ELR (cell line): ENCODE results near the gene NSD2.
"Not testable (repeated sequence)": the region's sequence is repeated elsewhere in the genome, so short reads cannot be mapped to it uniquely, and the experiment has no call there.

Experiments used
- DNase-seq: peaks from one replicate; pipeline ENCODE4 v3.0.0-alpha.2; 2015; ENCODE audit warnings: low read depth

NSD2 gene

GRCh38 chr4:1842339-1842895, 28.8 kb upstream of the NSD2 start:
- no peak for DNase-seq

- DNase-seq = peak; percentile 94
These were observed 28.2 kb upstream of the NSD2 start for GRCh38 chr4:1842993-1843448.

DNA sequence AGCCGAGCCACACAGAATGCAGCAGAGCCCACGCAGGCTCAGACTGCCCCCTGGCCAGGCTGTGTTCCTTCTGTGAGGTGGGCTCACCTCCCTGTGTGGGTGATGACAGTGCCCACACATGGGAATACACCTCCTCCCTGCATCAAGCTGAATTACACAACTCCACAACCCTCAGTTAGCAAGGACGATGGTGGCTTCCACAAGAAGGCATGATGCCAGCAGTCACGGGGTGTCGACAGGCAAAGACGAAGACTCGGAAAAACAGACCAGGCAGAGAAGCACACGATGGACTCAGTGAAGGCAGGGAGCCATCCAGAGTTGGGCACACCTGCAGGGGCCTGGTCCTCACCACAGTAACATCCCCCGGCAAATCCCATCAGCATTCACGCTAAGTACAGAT, 27.3 kb upstream of the NSD2 start:
- DNase-seq = no peak

DNA sequence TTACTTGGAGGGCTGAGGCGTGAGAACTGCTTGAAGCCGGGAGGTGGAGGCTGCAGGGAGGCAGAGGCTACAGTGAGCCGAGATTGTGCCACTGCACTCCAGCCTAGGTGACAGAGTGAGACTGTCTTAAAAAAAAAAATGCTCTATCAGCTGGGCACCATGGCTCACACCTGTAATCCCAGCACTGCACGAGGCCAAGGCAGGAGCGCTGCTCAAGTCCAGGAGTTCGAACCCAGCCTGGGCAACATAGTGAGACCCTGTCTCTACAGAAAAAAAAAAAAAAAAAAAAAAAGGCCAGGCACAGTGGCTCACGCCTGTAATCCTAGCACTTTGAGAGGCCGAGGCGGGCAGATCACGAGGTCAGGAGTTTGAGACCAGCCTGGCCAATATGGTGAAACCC, 26.6 kb upstream of the NSD2 start:
- not testable (repeated sequence) for DNase-seq

- no peak for DNase-seq
These were observed 24.6 kb upstream of the NSD2 start for GRCh38 chr4:1846580-1846979.

DNA sequence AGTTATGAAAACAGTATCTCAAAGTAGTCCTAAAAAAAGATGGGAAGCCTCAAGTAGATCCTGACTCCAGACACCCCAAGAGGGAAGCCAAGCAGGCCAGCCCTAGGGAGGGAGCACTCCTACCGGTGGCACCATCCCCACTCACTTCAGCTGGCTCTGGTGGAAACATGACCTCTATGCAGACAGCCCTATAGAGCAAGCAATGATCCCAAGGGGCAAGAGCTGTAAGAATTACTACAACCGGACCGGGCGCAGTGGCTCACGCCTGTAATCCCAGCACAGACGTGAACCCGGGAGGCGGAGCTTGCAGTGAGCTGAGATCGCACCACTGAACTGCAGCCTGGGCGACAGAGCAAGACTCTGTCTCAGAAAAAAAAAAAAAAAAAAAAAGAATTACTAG, 20.9 kb upstream of the NSD2 start:
- DNase-seq = no peak

DNA sequence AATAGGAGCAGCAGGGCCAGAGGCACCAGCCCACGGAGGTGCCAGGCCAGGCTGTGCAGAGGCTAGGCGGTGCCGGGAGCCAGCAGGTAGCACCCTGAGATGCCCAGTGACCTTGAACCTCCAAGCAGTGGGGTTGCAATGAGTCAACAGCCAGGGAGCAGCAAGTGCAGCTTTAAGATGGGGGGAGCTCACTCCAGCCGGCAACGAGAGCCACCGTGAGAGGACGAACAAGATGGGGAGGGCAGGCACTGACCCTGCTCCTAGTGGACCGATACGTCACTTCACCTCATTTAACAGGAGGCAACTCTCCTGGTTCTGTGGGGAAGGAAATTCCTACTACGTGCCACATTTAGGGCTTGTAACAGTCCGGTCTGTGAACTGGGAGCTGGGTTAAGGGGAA, 20.0 kb upstream of the NSD2 start:
- DNase-seq = no peak

DNA sequence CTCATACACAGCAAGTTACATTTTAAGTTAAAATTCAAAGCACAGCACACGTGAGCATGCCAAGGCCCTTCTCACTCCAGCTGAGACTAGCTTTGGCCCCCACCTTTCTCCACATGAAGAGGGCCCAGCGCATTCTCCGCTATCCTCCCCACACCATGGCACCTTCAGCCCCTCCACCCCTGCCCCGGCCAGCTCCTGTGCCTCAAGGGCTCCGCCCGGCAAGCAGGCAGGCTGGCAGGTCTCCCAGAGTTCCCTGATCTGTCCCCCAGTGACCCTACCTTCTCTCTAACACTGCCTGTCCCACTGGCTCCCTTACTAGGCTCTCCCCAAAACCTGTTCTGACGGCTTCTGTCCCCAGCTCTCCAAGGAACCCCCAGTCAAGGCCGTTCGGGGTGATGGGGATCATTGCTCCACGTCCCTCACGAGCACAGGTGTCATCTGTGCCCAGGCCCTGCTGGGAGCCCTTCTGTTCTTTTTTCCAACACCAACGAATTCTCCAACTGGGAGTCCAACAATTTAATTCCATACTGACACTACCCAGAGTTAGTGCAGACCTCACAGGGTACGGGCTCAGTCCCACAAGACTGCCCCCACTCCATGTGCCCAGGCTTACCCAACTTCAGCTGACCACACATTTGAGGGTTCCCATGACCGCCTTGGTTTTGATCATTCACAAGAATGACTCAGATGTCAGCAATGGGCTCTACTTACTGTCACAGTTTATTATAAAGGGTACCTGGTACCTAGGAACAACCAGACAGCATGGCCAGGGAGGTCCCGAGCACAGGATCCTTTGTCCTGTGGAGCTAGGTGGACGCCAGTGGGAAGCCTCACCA, 19.4 kb upstream of the NSD2 start:
- DNase-seq = peak; percentile 46

DNA sequence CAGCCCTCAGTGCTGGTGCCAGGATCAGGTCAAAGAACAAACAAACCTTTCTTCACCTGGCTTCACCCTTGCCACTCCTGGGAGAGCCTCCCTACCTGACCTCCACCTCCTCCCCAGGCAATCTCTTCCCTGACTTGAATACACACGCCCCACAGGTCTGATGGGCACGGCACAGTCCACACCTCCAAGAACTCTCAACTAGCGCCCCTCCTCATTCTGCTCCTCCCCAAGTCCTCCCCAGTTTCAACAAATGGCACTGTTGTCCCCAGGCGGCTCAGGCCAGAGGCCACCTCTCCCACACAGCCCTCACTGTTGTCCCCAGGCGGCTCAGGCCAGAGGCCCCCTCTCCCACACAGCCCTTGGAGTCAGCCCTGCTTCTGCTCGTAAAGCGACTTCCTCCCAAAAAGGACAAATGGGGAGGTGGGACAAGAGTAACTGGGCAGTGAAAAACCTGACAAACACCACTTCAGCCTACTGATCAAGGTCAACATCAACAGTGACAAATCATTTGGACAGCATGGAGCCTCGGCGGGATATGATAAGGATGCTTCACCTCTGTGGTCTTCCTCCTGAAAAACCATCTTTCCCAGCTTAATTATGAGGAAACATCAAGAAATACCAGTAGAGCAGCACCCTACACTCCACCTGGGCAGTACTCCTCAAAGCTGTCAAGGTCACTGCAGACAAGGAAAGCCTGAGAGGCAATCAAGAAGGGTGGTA, 18.1 kb upstream of the NSD2 start:
- no peak for DNase-seq

DNA sequence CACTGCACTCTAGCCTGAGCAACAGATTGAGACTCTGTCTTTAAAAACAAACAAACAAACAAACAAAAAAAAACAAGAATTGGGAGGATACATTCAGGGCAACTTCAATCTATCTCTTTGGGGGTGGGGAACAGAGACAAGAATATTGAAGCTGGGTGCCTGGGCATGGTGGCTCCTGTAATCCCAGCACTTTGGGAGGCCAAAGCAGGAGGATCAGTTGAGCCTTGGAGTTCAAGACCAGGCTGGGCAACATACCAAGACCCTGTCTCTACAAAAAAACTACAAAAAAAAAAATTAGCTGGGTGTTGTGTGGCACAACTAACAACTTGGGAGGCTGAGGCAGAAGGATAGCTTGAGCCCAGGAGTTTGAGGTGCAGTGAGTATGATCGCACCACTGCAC, 16.4 kb upstream of the NSD2 start:
- DNase-seq = no peak

DNA sequence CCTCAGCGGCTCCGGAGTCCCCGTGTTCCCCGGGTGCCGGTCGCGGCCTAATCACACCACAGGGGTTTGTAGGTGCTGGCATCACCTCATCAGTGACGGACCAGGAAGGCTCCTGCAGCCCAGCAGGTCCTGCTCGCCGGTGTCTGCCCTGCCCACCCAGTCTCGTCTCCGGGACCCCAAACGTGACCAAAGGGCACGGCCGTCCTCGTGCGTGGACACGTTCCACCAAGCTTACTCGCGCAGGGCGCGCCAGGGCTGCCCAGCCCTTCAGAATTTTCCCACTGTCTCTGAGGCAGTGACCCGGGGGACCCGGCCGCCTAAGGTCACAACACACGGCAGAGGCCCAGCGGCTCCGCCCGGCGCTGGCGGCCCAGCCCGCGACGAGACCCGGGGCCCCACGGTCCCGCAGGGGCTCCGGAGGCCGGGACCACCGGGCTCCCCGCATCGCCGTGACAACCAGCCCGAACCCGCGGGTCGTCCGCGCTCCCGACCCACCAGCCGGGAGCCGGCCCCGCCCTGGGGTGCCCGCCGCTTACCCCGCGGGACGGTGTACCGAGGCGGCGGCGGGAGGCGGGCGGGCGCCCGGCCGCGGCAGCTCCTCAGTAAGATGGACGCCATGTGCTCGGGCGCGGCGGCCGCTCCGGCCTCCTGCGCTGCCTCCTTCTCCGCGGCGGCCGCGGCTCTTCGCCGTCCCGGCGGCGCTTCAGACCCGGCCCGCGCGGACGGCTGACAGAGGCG, 15.7 kb upstream of the NSD2 start:
- peak; percentile 34 for DNase-seq

- DNase-seq = peak; percentile 91
These were observed 14.9 kb upstream of the NSD2 start, which contains the start of gene LETM1 for GRCh38 chr4:1856071-1856942. Gene LETM1 (minus strand): TSS chr4:1856156. CDS start chr4:1855950, 206 bp downstream.

DNA sequence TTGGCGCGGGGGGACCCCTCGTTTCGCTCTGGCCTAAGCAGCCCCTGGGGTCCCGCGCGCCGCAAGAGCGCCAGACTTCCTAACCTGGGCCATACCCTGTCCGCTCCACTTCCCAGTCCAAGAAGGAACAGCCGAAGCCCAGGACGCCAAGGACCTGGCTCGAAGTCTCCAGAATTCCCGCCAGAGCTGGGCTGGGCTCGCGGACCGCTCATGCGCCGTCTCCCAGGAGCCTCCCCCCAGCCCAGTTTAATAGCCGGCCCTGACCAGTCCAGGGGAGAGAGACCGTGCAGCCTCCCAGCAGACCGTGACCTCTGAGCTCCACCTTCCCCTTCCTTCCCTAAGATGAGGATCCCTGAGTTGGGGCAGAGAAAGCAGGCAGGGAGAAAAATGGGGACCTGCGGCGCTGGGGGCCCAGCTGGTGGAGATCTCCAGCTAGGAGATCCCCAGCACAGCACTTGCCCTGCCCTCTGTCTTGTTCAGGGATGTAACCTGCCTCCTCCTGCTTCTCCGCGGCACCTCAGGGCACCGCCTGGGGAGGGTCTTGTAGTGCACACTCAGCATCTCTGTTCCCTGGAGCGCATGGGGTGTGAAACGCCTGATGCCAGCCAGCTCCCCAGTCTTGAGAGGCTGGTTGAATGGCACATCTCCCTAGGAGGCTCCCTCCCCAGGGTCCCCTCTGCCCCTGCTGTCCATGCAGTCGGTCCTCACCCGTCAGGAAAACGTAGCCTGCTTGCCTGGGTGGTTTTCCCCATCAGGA, 14.1 kb upstream of the NSD2 start:
- peak; percentile 41 for DNase-seq

DNA sequence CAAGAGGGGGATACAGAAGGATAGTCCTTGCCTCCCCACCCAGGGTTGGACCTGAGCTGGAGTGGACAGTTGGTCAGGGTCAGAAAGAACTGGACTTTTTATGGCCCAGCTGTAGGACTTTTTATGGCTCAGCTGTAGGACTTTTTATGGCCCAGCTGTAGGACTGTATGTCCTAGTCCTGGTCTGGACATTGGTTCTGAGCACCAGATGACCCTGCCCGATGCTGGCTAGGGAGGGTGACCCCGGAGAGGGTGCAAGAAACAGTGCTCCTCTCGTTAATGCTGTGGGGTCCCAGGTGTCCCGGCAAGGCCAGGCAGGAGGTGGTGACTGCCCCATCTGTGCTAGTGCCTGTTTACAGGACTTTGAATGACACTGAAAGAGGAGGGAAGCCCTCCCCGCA, 13.3 kb upstream of the NSD2 start:
- no peak for DNase-seq

DNA sequence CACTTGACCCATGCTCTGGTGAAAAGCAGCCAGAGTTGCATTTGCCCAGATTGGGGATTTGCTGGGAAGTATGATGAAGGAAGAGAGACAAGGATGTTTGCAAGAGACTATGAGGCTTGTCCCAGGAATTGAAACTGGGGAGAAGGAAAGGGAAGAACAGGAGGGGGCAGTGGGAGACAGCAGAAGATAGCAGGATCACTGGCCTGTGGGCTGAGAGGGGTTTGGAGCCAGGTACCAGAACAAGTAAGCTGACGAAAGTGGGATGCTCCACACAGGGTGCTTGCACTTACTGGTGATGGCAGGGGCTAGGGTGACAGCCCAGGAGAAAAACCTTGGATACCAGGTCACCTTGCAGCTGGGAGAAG, 11.8 kb upstream of the NSD2 start:
- DNase-seq = no peak

DNA sequence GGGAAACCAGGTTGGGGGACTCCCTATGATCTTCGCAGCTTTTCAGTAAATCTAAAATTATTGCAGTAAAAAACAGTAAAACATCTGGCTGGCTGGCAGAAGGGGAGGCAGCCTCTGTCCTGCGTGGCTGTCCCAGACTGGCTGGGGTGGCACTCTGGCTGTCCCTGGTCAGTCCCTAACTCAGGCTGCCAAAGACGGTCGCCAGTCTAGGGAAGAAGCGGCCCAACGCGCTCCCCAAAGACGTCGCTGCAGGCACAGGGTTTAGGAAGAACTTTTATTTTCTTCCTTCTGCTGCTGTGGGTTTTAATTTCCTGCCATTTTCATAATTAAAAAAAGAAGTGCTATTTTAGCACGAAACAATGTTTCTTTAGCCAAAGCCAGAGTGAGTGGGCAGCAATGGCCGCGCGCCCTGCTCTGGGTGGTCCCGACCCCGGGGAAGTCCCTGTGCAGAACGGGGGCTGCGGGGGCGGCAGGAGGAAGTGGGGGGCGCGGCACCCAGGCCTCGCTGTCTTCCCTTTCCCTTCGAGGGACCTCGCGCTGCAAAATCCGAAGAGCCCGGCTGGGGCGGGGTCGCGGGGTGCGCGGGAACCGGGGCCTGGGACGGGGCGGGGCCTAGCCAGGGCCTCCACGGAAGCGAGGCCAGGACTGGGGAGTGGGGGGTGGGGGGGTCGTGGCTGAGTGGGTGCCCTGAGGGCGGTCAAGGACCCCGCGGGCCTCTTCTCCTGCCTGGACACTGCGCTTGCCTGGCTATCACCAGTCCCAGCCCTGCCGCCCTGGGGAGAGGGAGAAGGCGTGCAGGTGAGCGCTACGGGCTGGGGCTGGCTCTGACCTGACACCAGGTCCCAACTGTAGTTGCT, 8.9 kb upstream of the NSD2 start:
- no peak for DNase-seq

DNA sequence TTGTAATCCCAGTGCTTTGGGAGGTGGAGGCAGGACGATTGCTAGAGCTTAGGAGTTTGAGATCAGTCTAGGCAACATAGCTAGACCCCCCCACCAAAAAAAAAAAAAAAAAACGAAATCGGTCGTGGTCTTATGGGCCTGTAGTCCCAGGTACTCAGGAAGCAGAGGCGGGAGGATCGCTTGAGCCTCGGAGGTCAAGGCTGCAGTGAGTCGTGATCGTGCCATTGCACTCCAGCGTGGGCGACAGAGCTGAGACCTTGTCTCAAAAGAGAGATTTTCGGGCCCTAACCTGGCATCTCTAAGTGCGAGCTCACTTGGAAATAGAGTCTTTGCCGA, 8.3 kb upstream of the NSD2 start:
- DNase-seq = no peak

GRCh38 chr4:1863297-1864033, 7.7 kb upstream of the NSD2 start:
- no peak for DNase-seq
